ES-I3 (cell line): ENCODE results near the gene WNT3.

ENCODE experiments used
- H3K36me3 ChIP-seq: 2 replicates; pipeline ENCODE4 v1.6.1; 2013; ENCODE audit warnings: mild to moderate bottlenecking, low read length, control low read depth, moderate library complexity; ENCODE audit not compliant: insufficient read depth
- H3K4me1 ChIP-seq: 2 replicates; pipeline ENCODE4 v1.6.1; 2013; ENCODE audit warnings: mild to moderate bottlenecking, control low read depth, low read length; ENCODE audit not compliant: insufficient read depth
- H3K9ac ChIP-seq: 2 replicates; pipeline ENCODE4 v1.6.1; 2013; ENCODE audit warnings: low read depth, mild to moderate bottlenecking, low read length, moderate library complexity
- H3K9me3 ChIP-seq: 2 replicates; pipeline ENCODE4 v1.6.1; 2013; ENCODE audit warnings: mild to moderate bottlenecking, low read length, moderate library complexity; ENCODE audit not compliant: control insufficient read depth, insufficient read depth

Gene WNT3

GRCh38 chr17:46739982-46740381 is 78.5 kb downstream of the WNT3 start:
- Histone ChIP-seq H3K9me3 (no peaks in the 10 kb centered on the region), H3K4me1 (peaks cover 8% of the 10 kb centered on the region), H3K9ac (no peak overlapping the region), H3K36me3 (no peaks in the 10 kb centered on the region)

GRCh38 chr17:46738544-46738943 is 79.9 kb downstream of the WNT3 start:
- H3K4me1 ChIP-seq: peaks cover 8% of the 10 kb centered on the region
- no peaks in the 10 kb centered on the region for H3K36me3 ChIP-seq
- H3K9ac ChIP-seq: no peak overlapping the region

GRCh38 chr17:46737326-46737725 is 81.2 kb downstream of the WNT3 start:
- Histone ChIP-seq H3K9me3 (no peaks in the 10 kb centered on the region), H3K9ac (no peak overlapping the region), H3K36me3 (no peaks in the 10 kb centered on the region), H3K4me1 (peaks cover 20% of the 10 kb centered on the region)

More at GRCh38 chr17:46738544-46738943, 79.9 kb downstream of the WNT3 start:
- no peaks in the 10 kb centered on the region for H3K9me3 ChIP-seq

GRCh38 chr17:46736100-46736499 is 82.4 kb downstream of the WNT3 start:
- peaks cover 24% of the 10 kb centered on the region for H3K4me1 ChIP-seq
- no peaks in the 10 kb centered on the region for H3K9me3 ChIP-seq
- H3K9ac ChIP-seq: no peak overlapping the region
- H3K36me3 ChIP-seq: no peaks in the 10 kb centered on the region

- H3K36me3 ChIP-seq: no peaks in the 10 kb centered on the region
- H3K9me3 ChIP-seq: no peaks in the 10 kb centered on the region
- H3K4me1 ChIP-seq: peaks cover 21% of the 10 kb centered on the region
- H3K9ac ChIP-seq: no peak overlapping the region
Observed at GRCh38 chr17:46733837-46734475, 84.5 kb downstream of the WNT3 start.

- Histone ChIP-seq H3K9me3 (no peaks in the 10 kb centered on the region), H3K4me1 (peaks cover 21% of the 10 kb centered on the region), H3K36me3 (no peaks in the 10 kb centered on the region), H3K9ac (no peak overlapping the region)
Observed at GRCh38 chr17:46732754-46733398, 85.6 kb downstream of the WNT3 start.

GRCh38 chr17:46732160-46732559 is 86.3 kb downstream of the WNT3 start:
- H3K9me3 ChIP-seq: no peaks in the 10 kb centered on the region
- H3K9ac ChIP-seq: no peak overlapping the region
- H3K36me3 ChIP-seq: no peaks in the 10 kb centered on the region
- H3K4me1 ChIP-seq: peaks cover 21% of the 10 kb centered on the region

GRCh38 chr17:46730679-46731078 is 87.8 kb downstream of the WNT3 start:
- Histone ChIP-seq H3K4me1 (peaks cover 21% of the 10 kb centered on the region), H3K9ac (no peak overlapping the region), H3K9me3 (no peaks in the 10 kb centered on the region), H3K36me3 (no peaks in the 10 kb centered on the region)

GRCh38 chr17:46730026-46730425 is 88.5 kb downstream of the WNT3 start:
- H3K9me3 ChIP-seq: no peaks in the 10 kb centered on the region

GRCh38 chr17:46727572-46728348 is 90.7 kb downstream of the WNT3 start:
- H3K9ac ChIP-seq: no peak overlapping the region
- H3K36me3 ChIP-seq: no peaks in the 10 kb centered on the region
- peaks cover 13% of the 10 kb centered on the region for H3K4me1 ChIP-seq
- H3K9me3 ChIP-seq: no peaks in the 10 kb centered on the region

More at GRCh38 chr17:46730026-46730425, 88.5 kb downstream of the WNT3 start:
- H3K9ac ChIP-seq: no peak overlapping the region
- peaks cover 21% of the 10 kb centered on the region for H3K4me1 ChIP-seq
- H3K36me3 ChIP-seq: no peaks in the 10 kb centered on the region

- Histone ChIP-seq H3K9me3 (no peaks in the 10 kb centered on the region), H3K4me1 (no peaks in the 10 kb centered on the region), H3K9ac (no peak overlapping the region), H3K36me3 (no peaks in the 10 kb centered on the region)
Observed at GRCh38 chr17:46726206-46726605, 92.3 kb downstream of the WNT3 start.

GRCh38 chr17:46722662-46723285 is 95.7 kb downstream of the WNT3 start:
- no peaks in the 10 kb centered on the region for H3K4me1 ChIP-seq
- no peak overlapping the region for H3K9ac ChIP-seq
- no peaks in the 10 kb centered on the region for H3K36me3 ChIP-seq
- no peaks in the 10 kb centered on the region for H3K9me3 ChIP-seq

- H3K9me3 ChIP-seq: no peaks in the 10 kb centered on the region
- H3K9ac ChIP-seq: no peak overlapping the region
- no peaks in the 10 kb centered on the region for H3K4me1 ChIP-seq
- no peaks in the 10 kb centered on the region for H3K36me3 ChIP-seq
Observed at GRCh38 chr17:46720408-46720807, 98.1 kb downstream of the WNT3 start.

- Histone ChIP-seq H3K4me1 (no peaks in the 10 kb centered on the region), H3K36me3 (no peaks in the 10 kb centered on the region), H3K9me3 (no peaks in the 10 kb centered on the region), H3K9ac (no peak overlapping the region)
Observed at GRCh38 chr17:46719891-46720290, 98.6 kb downstream of the WNT3 start.
